Brain microvascular endothelial cell (primary cell): ENCODE results near the gene CDC42SE1.

Source experiments
- DNase-seq: peaks from one replicate; pipeline ENCODE4 v3.0.0-alpha.2; 2020
- H3K27ac ChIP-seq: fragments of 250-450 bp; sonication (Bioruptor Pico); 2 replicates; pipeline ENCODE4 v1.5.1; 2020; ENCODE audit warnings: mild to moderate bottlenecking, moderate library complexity
- H3K27me3 ChIP-seq: fragments of 250-450 bp; sonication (Bioruptor Pico); replicated peaks from 2 replicates; pipeline ENCODE4 v1.5.1; 2020; ENCODE audit warnings: mild to moderate bottlenecking
- H3K36me3 ChIP-seq: fragments of 250-450 bp; sonication (Bioruptor Pico); replicated peaks from 2 replicates; pipeline ENCODE4 v1.5.1; 2020; ENCODE audit warnings: mild to moderate bottlenecking
- H3K4me3 ChIP-seq: 2 replicates; pipeline ENCODE4 v1.5.1; 2011; ENCODE audit warnings: low read depth, mild to moderate bottlenecking, control low read depth, low read length, moderate library complexity
- CTCF ChIP-seq: IDR thresholded peaks from 2 replicates; pipeline ENCODE4 v1.5.1; 2011; ENCODE audit warnings: low read depth, mild to moderate bottlenecking, moderate library complexity, low read length, control low read depth, inconsistent platforms; ENCODE audit errors: missing control alignments
- in situ Hi-C: cut with HindIII; loops from 2 replicates; pipeline ENCODE4 v1.10.0; 2017; ENCODE audit warnings: low sequenced_read_pairs, low pct_ligation_motif_present

Gene CDC42SE1

GRCh38 chr1:151002051-151002450 lies 57.4 kb downstream of the CDC42SE1 start:
- in situ Hi-C loops, result no loop called here
- H3K27ac ChIP-seq, result no peak overlapping the region
- TF ChIP-seq CTCF, result no peak
- DNase-seq, result no peak
- H3K27me3 ChIP-seq, result no peaks in the 10 kb centered on the region
- H3K36me3 ChIP-seq, result peaks cover 3% of the 10 kb centered on the region
- H3K4me3 ChIP-seq, result no peak overlapping the region

GRCh38 chr1:151001602-151002001 lies 57.8 kb downstream of the CDC42SE1 start:
- Histone ChIP-seq H3K4me3 (no peak overlapping the region), H3K36me3 (peaks cover 3% of the 10 kb centered on the region), H3K27ac (no peak overlapping the region), H3K27me3 (no peaks in the 10 kb centered on the region)
- no peak for TF ChIP-seq CTCF
- no peak for DNase-seq
- in situ Hi-C loops, result no loop called here
